GM12892 (cell line): ENCODE measurements around the gene COL8A2.

Experiments
- DNase-seq: peaks from one replicate; pipeline ENCODE4 v3.0.0; 2011; ENCODE audit not compliant: insufficient read length
- FAIRE-seq: peaks from 2 replicates; lab custom pipeline; 2011; peaks lifted over from hg19 to GRCh38; lab: Jason Lieb, UNC
- POLR2A ChIP-seq: IDR thresholded peaks from 2 replicates; pipeline ENCODE4 v1.6.1; 2011; ENCODE audit warnings: low read depth, low read length, control low read depth
- POLR2AphosphoS5 ChIP-seq: IDR thresholded peaks from 2 replicates; pipeline ENCODE4 v1.6.1; 2011; ENCODE audit warnings: low read depth, low read length, control low read depth
- TAF1 ChIP-seq: IDR thresholded peaks from 2 replicates; pipeline ENCODE4 v1.6.1; 2011; ENCODE audit warnings: low read depth, mild to moderate bottlenecking, control low read depth, low read length, borderline replicate concordance

The COL8A2 gene

DNA sequence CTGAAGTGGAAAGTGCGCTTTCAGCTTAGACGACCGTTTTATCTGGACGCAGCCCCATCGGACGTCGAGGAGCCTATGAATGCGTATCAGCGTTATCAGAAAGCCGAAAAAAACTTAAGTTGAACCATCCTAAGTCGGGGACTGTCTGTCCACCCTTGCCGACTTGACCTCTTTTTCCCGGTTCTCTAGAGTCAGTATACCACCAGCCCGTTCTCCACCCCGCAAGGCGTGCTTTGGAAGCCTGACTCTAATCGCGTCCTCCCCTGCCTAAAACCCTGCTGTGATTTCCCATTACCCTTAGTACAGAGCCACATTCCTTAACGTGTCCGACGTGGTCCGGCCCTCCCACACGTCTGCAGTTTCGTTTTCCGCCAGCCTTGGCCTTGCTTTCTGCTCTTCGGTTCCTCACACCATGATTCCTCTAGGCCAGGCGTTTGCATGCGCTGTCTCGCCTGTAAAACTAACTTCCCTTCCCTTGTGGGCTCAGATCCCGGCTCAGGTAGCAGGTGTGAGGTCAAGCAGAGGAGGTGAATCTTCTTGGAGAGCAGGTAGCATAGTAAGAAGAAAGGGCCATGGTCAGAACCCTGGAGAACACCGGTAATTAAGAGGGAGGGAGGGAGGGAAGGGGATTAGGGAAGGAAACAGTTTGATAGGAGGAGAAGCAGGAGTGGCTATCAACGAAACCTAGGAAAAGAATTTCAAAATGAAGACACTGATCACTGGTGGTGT is 35.5 kb downstream of the COL8A2 start:
- no peak; the same call in 1 of the 2 replicates for TF ChIP-seq POLR2A
- no peak for TF ChIP-seq TAF1
- no peak for TF ChIP-seq POLR2AphosphoS5
- FAIRE-seq = peak; percentile 85
- no peak for DNase-seq

DNA sequence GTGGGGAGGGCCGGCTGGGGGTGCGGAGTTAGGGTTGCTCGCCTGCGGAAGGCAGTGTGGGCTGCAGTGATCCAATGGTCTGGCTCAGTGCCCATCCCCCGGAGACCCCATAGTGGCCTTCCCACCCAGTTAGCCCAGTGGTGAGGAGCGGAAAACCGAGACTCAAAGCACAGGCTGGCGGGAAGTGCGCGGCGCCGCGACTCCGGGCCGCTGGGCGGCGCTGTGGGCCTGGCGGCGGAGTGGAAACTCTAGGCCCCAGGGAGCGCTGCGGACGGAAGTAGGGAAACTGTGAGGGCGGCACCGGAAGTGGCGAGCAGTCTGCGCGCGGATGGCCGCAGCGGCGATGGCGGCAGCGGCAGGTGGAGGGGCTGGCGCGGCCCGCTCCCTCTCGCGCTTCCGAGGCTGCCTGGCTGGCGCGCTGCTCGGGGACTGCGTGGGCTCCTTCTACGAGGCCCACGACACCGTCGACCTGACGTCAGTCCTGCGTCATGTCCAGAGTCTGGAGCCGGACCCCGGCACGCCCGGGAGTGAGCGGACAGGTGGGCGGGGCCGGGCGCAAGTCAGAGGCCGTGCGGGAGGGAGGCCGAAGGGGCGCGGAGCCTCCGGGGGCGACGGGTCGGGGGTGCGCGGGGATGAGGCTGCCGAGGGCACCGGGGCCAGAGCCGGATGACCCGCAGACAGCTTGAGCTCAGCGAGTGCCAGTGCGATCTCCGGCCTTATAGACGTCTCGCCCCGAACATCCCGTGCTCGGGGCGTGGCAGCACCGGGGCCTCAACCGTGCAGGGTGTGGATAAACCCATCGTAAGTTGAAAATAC is 36.2 kb downstream of the COL8A2 start, which contains the start of gene ADPRS:
ADPRS (plus strand) TSS at position 316 of the 816 bp plus-strand sequence; CDS start at position 329, 13 bp downstream.
- DNase-seq = peak; percentile 96
- FAIRE-seq = peak; percentile 97
- TF ChIP-seq POLR2A (peak; percentile 99), TAF1 (peak; percentile 98), POLR2AphosphoS5 (peak; percentile 96)

GRCh38 chr1:36088265-36088576 is 36.8 kb downstream of the COL8A2 start:
- FAIRE-seq (no peak), DNase-seq (no peak)
- no peak for TF ChIP-seq POLR2A
- TF ChIP-seq TAF1 = no peak
- TF ChIP-seq POLR2AphosphoS5 = no peak

- FAIRE-seq (no peak), DNase-seq (no peak)
- TF ChIP-seq POLR2AphosphoS5 (no peak), TAF1 (no peak), POLR2A (no peak)
Measured at GRCh38 chr1:36087233-36088123, 37.5 kb downstream of the COL8A2 start.

- no peak for TF ChIP-seq POLR2A
- DNase-seq (no peak), FAIRE-seq (no peak)
Measured at GRCh38 chr1:36086529-36087232, 38.3 kb downstream of the COL8A2 start.

GRCh38 chr1:36085686-36086526 is 39.1 kb downstream of the COL8A2 start:
- DNase-seq (no peak), FAIRE-seq (no peak)
- no peak for TF ChIP-seq POLR2AphosphoS5
- no peak for TF ChIP-seq POLR2A
- TF ChIP-seq TAF1 = no peak

- FAIRE-seq (no peak), DNase-seq (no peak)
- no peak for TF ChIP-seq TAF1
- TF ChIP-seq POLR2A = no peak
- no peak for TF ChIP-seq POLR2AphosphoS5
Measured at GRCh38 chr1:36085126-36085525, 39.9 kb downstream of the COL8A2 start.

- FAIRE-seq (no peak), DNase-seq (no peak)
- TF ChIP-seq POLR2A (no peak), POLR2AphosphoS5 (no peak), TAF1 (no peak)
Measured at GRCh38 chr1:36084497-36085115, 40.4 kb downstream of the COL8A2 start.

GRCh38 chr1:36083635-36084496 is 41.2 kb downstream of the COL8A2 start, which contains the start of gene TEKT2:
Gene TEKT2, plus strand, starts transcription at chr1:36084094. Its CDS starts 828 bp downstream, at chr1:36084922.
- FAIRE-seq (no peak), DNase-seq (no peak)
- TF ChIP-seq TAF1 = no peak
- no peak for TF ChIP-seq POLR2AphosphoS5
- no peak for TF ChIP-seq POLR2A
